HG02798 (cell line): ENCODE data around the gene GINS3.
"Not testable (repeated sequence)": the region's sequence is repeated elsewhere in the genome, so short reads cannot be mapped to it uniquely, and the experiment has no call there.

Experiments
- ATAC-seq: cut with Tn5 transposase; IDR thresholded peaks from one replicate; pipeline ENCODE4 v1.9.1; 2021; ENCODE audit warnings: mild to moderate bottlenecking; ENCODE audit not compliant: unreplicated experiment, poor library complexity

The GINS3 gene

DNA sequence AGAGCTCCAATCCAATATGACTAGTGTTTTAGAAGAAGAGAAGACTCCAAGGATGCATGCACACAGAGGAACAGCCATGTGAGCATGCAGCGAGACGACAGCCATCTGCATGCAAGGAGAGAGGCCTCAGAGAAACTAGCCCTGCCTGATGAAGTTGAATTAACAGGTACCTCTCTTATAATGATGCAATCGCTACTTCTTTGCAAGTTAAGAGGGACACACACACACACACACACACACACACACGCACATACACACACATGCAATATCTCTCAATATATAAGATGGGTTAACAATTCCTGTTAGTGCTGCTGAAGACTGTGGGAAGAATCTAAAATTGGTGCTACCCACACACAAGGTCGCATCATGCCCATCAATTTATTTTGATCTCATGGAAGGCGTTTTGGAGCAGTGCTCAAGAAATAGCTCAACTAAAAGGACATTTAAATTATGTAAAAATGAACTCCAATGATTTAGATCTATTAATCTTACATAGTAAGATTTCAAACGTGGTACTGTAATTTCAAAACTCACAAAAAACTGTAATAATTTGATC is 7.0 kb upstream of the GINS3 start:
- no peak for ATAC-seq

DNA sequence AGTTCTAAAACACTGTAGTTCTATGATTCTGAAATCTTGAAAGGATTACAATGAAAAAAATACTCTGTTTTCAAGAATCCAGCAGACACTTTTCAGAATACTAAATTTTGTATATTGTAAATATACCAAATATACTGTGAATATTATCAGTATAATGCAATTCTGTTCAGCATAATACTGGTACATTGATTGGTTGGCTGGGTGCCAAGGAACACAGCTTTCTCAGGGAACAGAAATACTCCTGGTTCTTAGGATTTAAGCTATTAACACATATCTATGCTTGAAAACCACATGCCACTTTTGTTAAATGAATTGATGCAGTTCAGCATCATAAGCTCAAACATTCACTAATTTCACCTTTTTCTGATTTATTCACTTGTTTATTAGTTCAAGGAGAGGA is 2.5 kb upstream of the GINS3 start:
- ATAC-seq, result no peak

DNA sequence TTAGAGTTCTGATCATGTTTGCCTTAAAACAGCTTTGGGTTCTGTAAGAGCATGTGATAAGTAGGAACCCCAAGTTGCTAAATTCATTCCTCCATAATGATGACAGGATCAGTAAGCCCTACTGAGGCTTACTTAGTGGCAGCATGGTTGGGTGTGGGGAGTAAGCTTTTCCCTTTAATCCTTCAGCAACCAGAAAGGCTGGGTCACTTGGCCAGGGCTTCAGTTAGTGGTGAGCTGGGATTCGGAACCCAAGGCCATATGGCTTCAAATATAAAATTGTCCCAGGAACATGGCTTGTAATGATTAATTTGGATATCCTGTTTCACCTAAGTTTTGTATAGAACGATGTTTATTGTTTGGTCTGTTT is 850 bp downstream of the GINS3 start:
- peak; percentile 12 for ATAC-seq

DNA sequence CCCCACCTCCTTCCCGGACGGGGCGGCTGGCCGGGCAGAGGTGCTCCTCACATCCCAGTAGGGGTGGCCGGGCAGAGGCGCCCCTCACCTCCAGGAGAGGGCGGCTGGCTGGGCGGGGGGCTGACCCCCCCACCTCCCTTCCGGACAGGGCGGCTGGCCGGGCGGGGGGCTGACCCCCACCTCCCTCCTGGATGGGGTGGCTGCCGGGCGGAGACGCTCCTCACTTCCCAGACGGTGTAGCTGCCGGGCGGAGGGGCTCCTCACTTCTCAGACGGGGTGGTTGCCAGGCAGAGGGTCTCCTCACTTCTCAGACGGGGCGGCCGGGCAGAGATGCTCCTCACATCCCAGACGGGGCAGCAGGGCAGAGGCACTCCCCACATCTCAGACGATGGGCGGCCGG is 4.6 kb downstream of the GINS3 start:
- ATAC-seq, result not testable (repeated sequence)

DNA sequence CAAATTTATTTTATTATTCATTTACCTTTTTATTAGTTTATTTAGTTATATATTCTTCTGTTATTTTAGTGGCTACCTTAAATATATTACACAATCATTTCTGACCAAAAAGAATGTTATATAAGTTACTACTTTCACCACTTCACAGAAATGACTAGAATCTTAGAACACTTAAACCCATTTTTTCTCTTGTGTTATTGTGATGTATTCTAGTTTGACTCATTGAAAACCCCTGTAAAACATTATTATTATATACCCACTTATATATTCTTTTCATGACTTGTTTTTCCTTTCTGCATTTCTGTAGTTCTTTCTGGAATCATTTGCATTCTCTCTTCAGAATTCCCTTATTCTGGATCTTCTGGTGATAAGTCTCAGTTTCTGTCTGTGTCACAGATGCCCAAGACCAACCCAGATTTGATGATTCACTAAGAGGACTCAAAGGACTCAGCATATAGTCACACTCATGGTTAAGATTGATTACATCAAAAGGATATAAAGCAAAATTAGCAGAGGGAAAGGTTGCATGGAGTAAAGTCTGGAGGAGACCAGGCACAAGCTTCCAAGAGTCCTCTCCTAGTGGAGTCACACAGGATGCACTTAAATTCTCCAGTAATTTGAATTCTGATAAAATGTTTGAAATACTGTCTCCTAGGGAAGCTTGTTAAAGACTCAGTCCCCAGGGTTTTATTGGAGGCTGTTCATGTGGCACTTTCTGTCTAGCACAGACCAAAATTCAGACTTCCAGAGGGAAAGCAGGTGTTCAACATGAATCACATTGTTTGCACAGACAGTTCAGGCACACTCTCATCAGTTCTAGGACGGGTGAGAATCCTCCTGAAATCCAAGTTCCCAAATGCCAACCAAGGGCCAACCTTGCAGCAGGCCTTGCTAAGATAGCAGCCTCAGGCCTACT is 7.7 kb downstream of the GINS3 start:
- no peak for ATAC-seq

DNA sequence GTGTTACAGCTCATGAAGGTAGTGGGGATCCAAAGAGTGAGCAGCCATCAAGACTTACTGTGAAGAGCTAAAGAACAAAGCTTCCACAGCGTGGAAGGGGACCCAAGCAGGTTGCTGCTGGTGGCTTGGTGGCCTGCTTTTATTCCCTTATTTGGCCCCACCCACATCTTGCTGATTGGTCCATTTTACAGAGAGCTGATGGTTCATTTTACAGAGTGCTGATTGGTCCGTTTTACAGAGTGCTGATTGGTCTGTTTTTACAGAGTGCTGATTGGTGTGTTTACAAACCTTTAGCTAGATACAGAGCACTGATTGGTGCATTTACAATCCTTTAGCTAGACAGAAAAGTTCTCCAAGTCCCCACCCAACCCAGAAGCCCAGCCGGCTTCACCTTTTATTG is 9.0 kb downstream of the GINS3 start:
- not testable (repeated sequence) for ATAC-seq

DNA sequence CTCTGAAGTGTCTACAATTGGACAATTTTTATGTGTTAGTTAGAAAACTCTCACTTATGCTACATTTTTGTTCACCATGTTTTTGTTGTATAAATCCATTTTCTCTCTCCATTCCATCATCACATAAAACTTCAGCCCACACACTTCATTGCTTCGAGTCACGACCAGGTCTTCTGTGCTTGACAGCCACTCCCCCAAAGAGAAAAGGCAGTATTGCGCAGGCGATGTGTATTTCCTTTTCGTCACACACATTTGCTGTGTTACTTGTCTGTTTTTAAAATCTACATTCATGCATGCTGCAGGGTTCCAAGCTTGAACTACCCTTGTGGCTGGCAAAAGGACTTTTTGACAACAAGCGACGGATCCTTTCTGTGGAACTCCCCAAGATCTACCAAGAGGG is 10.5 kb downstream of the GINS3 start:
- ATAC-seq, result no peak

DNA sequence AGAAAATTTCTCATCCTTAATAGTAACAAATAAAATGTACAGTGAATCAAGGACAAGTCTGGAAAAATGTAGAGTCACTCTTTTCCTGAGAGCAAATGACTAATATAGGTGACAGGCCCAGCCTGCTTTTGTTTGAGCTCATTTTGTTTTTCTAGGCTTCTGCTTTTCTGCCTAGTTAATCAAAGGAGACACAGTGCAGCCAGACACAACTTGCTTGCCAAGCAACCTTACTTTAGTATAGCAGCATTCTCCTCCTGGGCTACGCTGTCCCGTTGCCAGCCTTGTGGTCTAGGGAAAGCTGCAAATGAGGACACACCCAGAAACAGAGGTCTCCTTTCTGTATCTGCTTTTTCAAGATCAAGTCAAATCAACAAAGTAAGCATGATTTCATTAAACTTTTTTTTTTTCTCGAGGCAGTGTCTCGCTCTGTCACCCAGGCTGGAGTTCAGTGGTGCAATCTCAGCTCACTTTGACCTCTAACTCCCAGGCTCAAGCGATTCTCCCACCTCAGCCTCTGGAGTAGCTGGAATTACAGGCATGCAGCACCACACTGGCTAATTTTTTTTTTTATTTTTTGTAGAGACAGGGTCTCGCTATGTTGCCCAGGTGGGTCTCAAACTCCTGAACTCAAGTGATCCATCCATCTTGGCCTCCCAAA is 17.2 kb downstream of the GINS3 start:
- ATAC-seq, result no peak

DNA sequence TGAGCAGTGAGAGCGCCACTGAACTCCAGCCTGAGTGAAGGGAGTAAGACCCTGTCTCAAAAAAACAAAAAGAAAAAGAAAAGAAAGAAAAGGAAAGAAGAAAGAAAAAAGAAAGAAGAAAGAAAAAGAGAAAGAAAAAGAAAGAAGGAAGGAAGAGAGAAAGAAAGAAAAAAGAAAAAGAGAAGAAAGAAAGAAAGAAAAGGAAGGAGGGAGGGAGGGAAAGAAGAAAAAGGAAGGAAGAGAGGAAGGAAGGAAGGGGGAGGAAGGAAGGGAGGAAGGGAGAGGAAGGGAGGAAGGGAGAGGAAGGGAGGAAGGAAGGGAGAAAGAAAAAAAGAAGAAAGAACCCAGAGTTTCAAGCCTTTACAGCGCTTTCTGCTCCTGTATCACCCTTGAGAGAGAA is 19.1 kb downstream of the GINS3 start:
- ATAC-seq, result no peak

DNA sequence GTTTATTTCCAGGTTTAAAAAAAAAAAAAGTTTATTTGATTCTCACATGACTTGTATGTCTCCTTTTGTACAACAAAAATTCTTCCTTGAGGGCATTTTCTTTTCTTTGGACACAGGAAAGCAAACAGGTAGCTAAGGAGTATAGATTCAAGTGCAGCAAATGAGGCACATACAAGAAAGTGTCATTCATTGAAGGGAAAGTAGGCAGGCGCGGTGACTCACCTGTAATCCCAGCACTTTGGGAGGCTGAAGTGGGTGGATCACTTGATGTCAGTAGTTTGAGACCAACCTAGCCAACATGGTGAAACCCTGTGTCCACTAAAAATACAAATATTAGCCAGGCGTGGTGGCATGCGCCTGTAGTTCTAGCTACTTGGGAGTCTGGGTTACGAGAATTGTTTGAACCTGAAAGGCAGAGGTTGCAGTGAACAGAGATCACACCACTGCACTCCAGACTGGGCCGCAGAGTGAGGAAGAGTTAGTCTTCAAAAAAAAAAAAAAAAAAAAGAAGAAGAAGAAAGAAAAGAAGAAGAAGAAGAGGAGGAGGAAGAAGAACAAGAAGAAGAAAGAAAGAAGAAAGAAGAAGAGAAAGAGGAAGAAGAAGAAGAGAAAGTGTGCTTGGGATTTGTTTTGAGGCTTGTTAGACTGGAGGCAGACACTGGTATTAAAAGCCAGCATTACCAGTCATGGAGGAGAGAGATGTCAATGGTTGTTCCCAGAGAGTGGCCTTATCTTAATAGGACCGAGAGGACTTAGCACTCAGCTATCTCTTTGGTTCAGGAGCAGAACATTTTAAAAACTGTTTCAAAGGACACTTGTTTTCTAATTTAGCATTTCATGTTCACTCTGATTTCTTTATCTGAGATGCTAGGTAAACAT is 19.7 kb downstream of the GINS3 start:
- no peak for ATAC-seq

DNA sequence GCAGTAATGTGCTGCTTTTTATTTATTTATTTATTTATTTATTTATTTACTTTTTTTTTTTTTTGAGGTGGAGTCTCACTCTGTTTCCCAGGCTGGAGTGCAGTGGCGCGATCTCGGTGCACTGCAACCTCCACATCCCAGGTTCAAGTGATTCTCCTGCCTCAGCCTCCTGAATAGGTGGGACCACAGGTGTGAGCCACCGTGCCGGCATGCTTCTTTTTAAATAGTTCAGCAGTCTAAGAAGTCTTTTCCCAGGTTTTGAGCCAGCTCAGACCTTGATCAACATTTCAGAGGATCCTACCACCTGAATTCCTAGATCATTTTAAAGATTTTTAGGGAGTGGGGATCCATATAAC is 20.3 kb downstream of the GINS3 start:
- ATAC-seq, result not testable (repeated sequence)

DNA sequence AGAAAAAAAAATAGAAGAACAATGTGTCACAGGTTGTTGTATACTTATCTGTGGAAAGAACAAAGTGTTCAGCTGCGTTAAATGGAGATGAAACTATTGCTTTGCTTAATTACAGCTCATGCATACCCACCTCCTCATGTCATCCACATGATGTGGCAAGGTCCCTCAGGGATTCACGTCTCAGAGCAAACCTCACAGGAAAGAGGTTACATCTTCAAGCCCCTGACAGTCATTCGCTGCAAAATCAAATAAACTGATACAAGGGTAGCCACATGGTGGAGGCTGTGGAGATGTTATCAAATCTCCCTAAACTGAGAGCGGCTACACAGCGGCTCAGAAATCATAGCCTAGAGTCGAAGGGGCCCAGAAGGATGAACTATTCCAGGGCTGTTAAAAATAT is 21.1 kb downstream of the GINS3 start:
- no peak for ATAC-seq

DNA sequence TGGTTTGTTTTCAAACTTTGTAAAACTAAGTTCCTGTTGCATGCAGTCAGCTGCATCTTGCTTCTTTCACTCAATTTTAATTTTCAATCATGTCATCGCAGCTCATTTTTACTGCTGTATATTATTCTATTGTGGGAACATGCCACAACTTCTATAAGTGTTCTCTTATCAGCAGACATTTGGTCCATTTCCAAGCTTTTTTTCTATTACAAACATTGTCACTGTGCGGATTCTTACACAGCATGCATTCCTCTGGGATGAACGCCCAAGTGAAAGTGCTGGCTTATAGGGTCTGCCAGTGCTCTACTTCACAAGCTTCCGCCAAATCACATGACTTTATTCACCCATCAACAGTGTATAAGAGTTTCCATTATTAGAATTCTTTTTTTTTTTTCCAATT is 22.7 kb downstream of the GINS3 start:
- no peak for ATAC-seq

DNA sequence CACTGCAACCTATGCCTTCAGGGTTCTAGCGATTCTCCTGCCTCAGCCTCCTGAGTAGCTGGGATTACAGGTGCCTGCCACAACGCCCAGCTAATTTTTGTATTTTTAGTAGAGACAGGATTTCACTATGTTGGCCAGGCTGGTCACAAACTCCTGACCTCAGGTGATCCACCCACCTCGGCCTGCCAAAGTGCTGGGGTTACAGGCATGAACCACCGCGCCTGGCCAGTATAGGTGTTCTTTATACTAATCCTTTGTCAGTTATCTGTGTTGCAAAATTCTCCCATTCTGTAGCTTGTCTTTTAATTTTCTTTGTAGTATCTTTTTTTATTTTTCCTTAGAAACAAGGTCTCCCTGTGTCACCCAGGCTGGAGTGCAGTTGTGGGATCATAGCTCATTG is 23.7 kb downstream of the GINS3 start:
- not testable (repeated sequence) for ATAC-seq

DNA sequence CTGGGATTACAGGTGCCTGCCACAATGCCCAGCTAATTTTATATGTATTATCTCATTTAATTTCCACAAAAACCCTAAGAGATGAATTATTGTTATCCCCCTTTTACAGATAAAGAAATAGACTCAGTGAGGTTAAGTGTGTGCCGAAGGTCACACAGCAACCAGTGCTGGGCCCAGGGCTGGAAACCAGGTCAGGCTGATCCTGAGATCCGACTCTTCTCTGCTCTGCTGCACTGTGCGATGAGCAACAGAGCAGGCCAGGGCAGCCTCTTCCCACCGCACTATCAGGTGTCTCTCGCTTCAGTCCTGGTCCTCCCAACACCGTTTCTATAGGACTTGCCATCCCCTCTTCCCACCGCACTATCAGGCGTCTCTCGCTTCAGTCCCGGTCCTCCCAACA is 24.8 kb downstream of the GINS3 start:
- ATAC-seq, result no peak

DNA sequence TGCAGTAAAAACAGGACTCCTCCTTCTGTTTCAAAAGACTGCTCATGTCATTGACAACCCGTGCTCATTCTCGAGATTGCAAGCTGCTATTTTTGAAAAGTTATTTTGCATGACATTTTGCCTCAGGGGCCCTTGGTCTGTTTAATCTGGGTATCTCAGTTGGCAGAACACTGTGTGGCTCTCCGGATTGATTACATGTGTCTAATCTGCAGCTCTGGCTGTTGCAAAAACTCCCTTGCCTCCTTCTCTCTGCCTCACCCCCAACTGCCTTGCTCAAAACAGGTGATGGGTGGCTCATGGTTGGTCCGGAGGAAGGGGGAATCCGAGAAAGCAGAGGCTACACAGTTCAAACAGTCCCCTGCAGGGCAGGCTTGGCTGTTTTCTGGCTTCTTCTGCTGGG is 25.3 kb downstream of the GINS3 start:
- peak; percentile 37 for ATAC-seq

DNA sequence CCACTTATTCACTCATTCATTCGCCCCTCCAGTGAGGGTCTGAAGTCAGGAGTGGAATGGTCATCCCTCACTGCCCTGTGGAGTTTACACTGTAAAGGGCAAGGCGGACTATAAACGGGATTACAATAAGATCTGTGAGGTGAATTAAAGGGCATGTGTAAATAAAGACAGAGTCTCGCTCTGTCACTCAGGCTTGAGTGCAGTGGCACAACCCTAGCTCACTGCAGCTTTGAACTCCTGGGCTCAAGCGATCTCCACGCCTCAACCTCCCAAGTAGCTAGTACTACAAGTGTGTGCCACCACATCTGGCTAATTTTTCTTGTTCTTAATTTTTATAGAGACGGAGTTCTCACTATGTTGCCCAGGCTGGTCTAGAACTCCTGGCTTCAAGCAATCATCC is 25.8 kb downstream of the GINS3 start:
- ATAC-seq, result no peak

DNA sequence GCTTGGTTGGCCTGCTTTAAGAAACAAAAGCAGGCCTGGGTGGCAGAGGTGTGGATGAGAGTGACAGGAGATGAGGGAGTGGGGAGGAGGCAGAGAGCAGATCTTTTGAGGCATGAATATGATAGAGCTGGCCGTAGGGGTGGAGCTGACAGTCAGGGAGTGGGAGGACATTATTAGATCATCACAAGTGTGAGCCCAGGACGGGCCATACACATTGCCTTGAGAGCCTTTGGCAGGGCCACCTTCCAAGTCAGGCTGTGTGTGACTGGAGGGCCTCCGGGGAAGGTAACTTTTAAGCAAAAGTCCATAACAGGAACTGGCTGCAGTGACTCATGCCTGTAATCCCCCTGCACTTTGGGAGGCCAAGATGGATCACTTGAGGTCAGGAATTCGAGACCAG is 26.3 kb downstream of the GINS3 start:
- ATAC-seq, result peak; percentile 46

DNA sequence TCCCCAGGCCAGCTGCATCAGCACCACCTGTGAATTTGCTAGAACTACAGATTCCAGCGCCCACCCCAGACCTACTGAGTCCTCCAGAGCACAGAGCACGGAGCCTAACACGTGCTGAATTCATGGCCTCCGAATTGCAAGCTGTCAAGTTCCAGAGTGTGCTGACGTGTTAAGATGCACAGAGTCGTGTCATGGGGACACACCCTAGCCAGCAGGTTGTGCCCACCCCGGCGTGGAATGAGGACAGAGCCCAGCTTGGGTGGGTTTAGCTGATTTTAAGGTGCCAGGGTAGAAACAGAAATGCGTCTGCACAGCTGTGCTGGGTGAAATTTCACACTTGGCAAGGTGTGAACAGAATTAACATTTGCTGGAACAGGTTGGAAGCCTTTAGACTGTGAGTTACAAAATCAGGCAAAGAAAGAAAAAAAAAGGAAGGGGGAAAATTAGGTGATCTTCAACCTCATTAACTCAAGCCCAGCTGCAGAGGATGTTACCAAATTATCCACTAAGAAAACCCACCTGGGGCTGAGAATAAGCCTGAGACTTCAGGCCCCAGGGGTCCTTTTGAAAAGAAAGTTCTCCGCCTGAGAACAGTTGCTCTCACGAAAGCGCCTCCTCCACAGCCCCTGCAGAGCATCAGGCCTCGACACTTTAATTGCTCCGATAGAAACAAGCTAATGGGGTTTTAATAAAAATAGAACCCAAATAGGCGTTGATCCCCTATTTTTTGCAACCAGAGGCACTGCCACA is 27.1 kb downstream of the GINS3 start:
- no peak for ATAC-seq

DNA sequence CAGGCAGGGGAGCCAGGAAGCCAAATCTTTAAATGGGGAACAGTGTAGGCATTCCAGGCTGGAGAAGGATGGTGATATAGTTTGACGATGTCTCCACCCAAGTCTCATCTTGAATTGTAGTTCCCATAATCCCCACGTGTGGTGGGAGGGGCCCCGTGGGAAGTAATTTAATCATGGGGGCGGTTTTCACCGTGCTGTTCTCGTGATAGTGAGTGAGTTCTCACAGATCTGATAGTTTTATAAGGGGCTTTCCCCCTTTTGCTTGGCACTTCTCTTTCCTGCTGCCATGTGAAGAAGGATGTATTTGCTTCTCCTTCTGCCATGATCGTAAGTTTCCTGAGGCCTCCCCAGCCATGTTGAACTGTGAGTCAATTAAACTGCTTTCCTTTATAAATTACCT is 28.8 kb downstream of the GINS3 start:
- no peak for ATAC-seq
